Putamen (tissue), 1 donor: ENCODE results near the gene GAREM1.
A peak's percentile ranks its signal among the peaks of the same experiment; 100 is the strongest.
"Not testable (repeated sequence)": the region's sequence is repeated elsewhere in the genome, so short reads cannot be mapped to it uniquely, and the experiment has no call there.

ENCODE experiments used
- DNase-seq: peaks from one replicate; pipeline ENCODE4 v3.0.0-alpha.2; 2016; ENCODE audit warnings: low spot score

The GAREM1 gene

DNA sequence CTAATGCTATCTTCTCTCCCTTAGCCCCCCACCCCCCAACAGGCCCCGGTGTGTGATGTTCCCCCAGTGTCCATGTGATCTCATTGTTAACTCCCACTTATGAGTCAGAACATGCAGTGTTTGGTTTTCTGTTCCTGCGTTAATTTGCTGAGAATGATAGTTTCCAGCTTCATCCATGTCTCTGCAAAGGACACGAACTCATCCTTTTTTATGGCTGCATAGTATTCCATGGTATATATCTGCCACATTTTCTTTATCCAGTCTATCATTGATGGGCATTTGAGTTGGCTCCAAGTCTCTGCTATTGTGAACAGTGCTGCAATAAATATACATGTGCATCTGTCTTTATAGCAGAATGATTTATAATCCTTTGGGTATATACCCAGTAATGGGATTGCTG is 179.1 kb downstream of the GAREM1 start:
- DNase-seq, result not testable (repeated sequence)

DNA sequence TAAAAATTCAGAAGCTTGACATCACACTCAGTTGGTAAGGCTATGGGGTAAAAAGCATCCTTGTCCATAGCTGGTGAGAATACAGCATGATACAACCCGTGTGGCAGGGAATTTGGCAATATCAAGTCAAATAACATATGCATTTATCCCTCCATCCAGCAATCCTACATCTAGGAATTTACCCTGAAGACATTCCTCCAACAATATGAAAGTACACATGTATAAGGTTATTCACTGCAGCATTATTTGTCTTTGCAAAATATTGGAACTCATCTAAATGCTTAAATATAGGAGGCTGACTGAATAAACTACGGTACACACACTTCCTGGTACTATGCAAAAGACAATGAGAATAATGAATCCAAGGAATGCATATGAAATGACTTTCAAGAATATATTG is 179.9 kb downstream of the GAREM1 start:
- DNase-seq, result no peak

- peak; percentile 62 for DNase-seq
These were observed 181.1 kb downstream of the GAREM1 start for GRCh38 chr18:32289483-32290075.

DNA sequence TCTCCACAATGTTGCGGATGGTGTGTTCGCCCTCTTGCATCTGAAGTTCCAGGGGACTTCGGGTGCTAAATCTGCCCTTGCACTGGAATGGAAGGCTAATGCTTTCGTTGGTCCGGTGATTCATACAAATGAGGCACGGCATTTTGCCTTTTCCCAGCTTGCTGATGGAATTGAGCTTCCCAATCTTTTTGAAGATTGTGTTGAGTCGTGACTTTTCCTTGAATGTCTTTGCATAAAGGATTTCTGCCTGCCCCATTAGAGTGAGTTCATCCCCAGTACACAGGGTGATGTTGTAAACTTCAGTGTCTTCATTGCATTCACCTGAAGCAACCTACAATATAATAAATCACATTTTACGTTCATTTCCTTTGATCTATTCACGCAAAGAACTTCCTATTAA is 182.8 kb downstream of the GAREM1 start:
- DNase-seq, result no peak

DNA sequence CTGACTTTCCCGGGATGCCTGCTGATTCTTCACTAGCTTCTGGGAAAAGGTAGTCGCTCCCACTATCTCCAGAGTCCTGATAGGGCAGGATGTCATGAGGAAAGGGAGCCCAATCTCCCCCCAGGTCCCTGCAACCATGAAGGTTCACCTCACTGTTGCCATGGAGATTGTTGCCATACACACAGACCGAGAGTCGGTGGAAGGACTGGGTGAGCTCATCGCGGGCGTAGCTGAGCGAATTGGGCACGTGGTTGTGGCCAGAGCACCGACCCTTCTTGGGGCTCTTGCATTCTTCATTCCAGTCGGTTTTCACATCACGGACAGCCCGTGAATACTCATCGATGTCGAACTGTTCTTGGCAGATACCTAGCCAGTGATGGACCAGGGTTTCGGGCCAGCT is 183.4 kb downstream of the GAREM1 start:
- no peak for DNase-seq

DNA sequence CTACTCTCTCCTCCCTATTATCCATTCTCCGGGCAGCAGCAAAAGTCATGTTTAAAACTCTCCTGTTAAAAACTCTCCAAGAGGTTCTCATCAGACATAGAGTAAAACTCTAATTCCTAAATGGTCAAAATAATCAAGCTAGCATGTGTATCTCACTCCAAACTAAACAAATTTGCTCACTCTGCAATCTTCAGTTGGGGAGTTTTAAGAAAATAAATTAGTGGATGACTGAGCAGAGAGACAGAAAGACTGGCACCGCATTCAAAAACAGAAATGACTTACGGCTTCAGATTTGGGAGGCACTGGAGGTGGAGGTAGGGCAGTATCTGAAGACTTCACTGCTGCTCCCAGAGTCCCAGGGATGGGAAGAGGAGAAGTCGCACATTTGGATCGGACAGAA is 183.9 kb downstream of the GAREM1 start:
- no peak for DNase-seq

DNA sequence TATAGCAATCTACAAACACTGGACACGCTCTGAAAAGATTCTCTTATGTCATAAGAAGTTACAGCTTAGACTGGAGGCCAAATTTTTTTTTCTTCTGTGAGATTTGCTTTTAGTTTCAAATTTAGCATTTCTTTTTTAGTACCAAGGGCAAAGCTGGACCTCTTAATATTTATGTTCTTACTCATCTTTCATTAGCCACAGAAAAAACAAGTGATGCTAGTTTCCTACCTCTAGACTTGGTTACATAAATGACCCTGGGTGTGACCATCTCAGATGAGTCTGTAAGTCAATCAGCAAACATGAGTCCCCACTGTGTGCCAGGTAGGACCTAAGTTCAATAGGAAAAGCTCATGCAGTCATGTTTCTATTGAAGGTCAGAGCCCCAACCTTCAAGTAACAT is 186.4 kb downstream of the GAREM1 start:
- no peak for DNase-seq

DNA sequence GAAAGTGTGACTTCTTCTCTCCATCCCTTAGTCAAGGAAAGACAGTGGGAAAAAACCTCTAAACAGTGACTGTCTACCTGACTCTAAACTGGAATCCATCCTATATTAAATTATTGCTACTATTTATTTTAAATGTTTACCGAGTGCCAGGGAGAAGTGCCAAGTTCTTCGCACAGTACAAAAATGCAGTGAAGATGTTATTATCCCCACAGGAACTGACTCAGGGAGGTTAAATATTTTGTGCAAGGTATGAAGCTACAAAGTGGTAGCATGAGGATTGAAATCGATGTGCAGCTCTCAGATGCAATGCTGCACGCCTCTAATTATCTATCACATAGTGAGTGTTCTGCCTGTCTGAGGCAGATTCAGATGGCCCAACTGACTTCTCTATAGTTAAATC is 189.8 kb downstream of the GAREM1 start:
- DNase-seq, result no peak

DNA sequence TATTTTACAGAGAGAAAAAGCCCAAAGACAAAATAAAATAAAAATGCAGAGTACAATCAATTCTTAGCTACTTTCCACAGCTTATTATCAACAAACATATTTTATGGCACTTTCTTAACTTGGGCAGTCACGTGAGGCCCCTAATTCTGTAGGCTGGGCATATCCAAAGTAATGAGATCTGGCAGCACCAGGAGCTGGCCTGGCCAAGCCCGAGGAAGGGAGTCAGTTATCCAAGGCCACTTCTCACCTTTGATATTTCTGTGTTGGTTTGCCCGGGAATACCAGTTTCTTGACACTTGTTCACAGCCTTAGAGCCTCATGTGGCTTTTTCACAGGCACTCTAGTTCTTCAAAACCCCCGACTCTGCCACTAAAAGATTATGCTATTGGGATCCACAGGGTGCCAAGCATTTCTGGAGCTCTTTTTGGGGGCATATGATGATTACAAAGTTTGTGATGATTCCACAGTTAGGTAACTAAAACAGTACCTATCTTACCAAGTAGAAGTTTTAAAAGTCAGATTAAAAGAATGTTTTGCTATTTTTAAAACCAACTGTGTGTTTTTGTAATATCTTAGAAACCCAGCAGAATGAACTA is 190.4 kb downstream of the GAREM1 start:
- no peak for DNase-seq

GRCh38 chr18:32278177-32278799 is 192.4 kb downstream of the GAREM1 start:
- DNase-seq, result no peak

GRCh38 chr18:32277549-32277948 is 193.1 kb downstream of the GAREM1 start:
- no peak for DNase-seq

DNA sequence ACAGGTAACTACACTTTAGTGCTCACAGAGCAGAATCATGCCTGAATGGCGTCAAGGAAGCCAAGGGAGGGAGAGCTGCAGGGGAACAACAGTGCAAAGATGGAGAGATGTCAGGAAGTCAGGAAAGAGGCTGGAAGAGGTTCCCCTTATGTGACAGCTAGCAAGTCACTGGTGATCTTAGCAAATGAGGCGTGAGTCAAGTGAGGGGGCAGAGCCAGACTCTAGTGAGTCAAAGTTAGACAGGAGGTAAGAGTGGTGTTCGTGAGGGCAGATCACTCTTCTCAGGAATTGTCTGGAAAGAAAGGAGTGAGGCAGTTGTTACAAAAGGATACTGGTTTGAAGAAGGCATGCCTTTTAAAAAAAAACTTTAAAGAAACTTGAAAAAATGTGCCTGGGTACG is 193.8 kb downstream of the GAREM1 start:
- DNase-seq, result no peak

- no peak for DNase-seq
These were observed 194.4 kb downstream of the GAREM1 start for GRCh38 chr18:32276256-32276655.

GRCh38 chr18:32275221-32275620 is 195.5 kb downstream of the GAREM1 start:
- DNase-seq, result no peak

GRCh38 chr18:32274307-32274706 is 196.4 kb downstream of the GAREM1 start:
- DNase-seq, result no peak

- DNase-seq, result peak; percentile 25
These were observed 198.9 kb downstream of the GAREM1 start for GRCh38 chr18:32271672-32272208.

GRCh38 chr18:32270341-32270740 is 200.3 kb downstream of the GAREM1 start:
- no peak for DNase-seq

DNA sequence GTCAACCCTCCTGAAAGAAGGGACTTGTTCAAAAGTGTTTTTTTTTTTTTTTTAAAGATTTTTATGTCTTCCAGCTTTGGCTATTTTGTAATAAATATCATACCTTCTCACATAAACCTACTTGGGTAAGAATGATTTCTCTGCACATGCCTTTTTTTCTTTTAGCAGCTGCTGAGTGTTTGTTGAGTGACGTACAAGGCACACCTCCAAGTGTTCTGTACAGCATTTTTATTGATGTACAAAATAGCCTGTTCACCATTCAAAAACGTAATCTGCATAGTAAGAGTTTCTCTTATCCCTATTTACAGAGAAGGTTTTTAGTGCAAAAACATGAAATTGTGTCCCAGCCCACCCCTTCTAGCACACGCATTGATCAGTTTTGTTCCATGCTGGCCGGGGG is 203.2 kb downstream of the GAREM1 start:
- no peak for DNase-seq

DNA sequence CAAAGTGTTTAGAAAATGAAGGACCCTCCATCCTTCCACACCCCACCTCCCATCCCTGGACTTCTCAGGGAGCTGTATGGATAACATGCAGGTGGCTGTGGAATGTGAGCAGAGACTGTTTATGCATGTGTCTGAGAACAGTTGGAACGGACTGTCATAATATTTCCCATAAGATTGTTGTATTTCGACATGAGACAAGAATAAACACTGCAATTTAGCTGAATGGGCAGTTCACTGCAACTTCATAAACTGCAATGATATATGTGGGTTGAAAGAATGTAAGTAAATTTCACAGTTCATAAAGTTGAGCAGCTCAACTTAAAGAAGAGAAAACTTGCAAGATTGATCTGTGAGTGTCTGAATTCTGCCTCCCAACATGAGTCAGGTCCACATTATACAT is 206.3 kb downstream of the GAREM1 start:
- DNase-seq, result no peak

DNA sequence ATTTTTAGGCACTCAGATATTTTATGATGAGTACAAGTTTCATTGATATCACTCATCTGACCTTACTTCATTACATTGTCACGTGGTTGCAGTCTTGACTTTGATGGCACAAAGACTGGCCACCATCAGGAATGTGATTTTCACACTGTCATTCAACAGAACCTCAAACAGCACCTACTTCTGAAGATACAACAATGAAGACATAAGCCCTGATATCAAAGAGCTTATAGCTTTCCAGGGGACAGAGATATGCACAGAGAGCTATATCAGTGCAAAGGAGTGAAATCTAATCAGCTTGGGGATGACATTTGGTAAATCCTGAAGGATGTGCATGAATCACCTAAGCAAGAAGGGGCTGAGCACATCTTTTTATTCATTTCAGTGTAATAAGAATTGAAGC is 208.6 kb downstream of the GAREM1 start:
- no peak for DNase-seq

DNA sequence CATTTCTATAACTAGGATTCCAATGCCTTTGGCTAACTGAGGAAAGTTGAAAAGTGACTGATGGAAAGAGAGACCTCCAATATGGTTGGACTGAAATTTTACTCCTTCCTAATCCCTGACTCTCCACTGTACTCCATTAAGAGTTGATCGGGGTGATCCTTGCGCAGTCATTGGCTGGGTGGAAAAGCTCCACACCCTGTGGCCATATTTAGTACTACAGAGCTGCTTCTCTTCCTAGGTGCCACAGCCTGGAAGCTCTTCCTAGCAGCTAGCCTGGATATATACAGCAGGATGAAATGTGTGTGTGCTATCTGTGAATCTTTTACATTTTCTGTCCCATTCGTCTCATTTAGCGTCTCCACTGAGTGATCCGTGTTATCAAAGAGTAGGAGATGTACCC is 209.7 kb downstream of the GAREM1 start:
- no peak for DNase-seq

GRCh38 chr18:32259553-32259952 is 211.1 kb downstream of the GAREM1 start:
- no peak for DNase-seq

DNA sequence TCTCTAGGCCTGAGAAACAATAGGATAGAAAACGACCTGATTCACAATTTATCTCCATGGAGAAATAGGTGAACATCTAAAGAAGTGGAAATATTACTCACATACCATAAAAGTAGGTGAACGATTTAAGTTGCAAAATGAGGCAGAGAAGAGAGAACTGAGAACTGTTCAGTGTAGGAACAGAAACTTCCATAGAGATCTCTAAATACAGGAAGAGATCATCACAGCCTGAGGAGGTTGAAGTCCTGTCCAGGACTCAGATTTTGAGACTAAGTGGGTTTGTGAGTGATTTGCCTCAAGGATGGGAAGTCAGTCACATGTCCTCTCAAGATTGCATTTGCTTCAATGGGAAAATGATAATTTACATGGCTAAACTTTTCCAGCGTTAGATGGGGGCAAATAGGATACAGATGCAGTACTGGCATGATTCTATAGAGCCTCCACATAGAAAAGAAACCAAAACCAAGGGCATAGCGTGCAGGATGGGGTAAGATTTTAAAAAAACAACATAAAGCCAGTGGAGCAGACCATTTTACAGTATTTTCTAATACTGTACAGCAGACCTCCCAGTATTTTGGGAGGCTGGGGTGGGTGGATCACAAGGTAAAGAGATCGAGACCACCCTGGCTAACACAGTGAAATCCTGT is 212.0 kb downstream of the GAREM1 start:
- DNase-seq, result no peak
